OCI-LY1 (cell line): ENCODE results near the gene VEGFA.

Experiments
- EZH2 ChIP-seq: fragments of 200-600 bp; sonication (generic), shearing (Covaris generic); IDR thresholded peaks from 2 replicates; pipeline ENCODE4 v1.8.0; 2017; ENCODE audit warnings: borderline replicate concordance, mixed run types, mild to moderate bottlenecking, antibody characterized with exemption, low read length, moderate library complexity, mixed read lengths
- TF ChIP-seq, protein P1 (sequence below): fragments of 200-600 bp; sonication (generic), shearing (Covaris generic); IDR thresholded peaks from 2 replicates; pipeline ENCODE4 v1.5.1; 2017; ENCODE audit warnings: mild to moderate bottlenecking, antibody characterized with exemption, low read length, moderate library complexity, mixed read lengths

DNA sequence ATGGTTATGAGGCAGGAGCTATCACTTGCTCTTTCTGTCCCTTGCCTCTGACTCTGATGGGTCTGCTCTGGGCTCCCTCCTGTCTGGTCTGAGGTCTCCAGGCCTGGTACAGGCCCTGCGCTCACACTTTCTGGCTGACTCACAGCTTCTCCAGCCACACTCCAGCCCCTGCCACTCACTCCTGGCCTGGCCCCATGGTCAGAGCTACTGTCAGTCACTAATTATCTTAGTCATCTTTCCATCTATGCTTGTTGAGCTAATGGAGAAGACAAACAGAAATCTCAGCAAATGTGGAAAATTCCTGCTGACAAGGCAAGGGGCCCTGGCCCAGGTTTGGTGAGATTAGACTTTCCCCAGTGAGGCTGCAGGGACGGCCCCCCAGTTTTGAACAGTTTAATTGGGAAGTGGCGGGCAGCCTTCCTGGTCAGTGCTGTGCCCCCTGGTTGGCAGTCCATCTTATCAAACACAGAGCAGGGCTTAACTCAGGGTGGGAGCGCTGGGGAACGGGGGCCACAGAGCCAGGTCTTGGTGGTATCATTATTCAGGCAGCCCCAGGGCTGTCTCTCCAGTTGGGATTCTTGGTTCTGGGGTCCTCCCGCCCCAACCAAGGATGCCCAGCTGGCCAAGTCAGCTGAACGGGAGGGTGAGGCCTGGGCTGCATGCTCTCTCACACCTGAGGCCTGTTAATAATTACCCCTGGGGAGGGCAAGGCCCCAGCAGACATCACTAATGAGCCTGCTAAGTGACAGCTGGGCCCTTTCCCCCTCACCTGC is 63.4 kb downstream of the VEGFA start:
- TF ChIP-seq, protein P1, sequence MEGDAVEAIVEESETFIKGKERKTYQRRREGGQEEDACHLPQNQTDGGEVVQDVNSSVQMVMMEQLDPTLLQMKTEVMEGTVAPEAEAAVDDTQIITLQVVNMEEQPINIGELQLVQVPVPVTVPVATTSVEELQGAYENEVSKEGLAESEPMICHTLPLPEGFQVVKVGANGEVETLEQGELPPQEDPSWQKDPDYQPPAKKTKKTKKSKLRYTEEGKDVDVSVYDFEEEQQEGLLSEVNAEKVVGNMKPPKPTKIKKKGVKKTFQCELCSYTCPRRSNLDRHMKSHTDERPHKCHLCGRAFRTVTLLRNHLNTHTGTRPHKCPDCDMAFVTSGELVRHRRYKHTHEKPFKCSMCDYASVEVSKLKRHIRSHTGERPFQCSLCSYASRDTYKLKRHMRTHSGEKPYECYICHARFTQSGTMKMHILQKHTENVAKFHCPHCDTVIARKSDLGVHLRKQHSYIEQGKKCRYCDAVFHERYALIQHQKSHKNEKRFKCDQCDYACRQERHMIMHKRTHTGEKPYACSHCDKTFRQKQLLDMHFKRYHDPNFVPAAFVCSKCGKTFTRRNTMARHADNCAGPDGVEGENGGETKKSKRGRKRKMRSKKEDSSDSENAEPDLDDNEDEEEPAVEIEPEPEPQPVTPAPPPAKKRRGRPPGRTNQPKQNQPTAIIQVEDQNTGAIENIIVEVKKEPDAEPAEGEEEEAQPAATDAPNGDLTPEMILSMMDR: no peak
- TF ChIP-seq EZH2: no peak
